ENCODE data around the gene ISYNA1. TPM values are rescaled to one million over a fixed set of nuclear protein-coding genes. Genes with fewer than 3 reads are reported as not detected.
A peak's percentile ranks its signal among the peaks of the same experiment; 100 is the strongest.

The ISYNA1 gene
- total RNA-seq, 1 donor from 2014 or later, result 6.3 TPM

GRCh38 chr19:18464646-18465045 lies 26.7 kb upstream of the ISYNA1 start:
- Mint-ChIP-seq H3K27ac (no peak overlapping the region), H3K27me3 (no peaks in the 10 kb centered on the region), H3K36me3 (ENCODE audit: low read depth) (peaks cover 50% of the 10 kb centered on the region), H3K9me3 (no peaks in the 10 kb centered on the region), H3K4me1 (peaks cover 6% of the 10 kb centered on the region), H3K4me3 (no peak overlapping the region)
- intact Hi-C loops (cut with micrococcal nuclease), result loop anchor here (10.0 kb wide), 1 partner anchor 670 kb away; the partner anchor contains the start of gene TMEM161A
- no peak for DNase-seq
- TF ChIP-seq, protein P1, sequence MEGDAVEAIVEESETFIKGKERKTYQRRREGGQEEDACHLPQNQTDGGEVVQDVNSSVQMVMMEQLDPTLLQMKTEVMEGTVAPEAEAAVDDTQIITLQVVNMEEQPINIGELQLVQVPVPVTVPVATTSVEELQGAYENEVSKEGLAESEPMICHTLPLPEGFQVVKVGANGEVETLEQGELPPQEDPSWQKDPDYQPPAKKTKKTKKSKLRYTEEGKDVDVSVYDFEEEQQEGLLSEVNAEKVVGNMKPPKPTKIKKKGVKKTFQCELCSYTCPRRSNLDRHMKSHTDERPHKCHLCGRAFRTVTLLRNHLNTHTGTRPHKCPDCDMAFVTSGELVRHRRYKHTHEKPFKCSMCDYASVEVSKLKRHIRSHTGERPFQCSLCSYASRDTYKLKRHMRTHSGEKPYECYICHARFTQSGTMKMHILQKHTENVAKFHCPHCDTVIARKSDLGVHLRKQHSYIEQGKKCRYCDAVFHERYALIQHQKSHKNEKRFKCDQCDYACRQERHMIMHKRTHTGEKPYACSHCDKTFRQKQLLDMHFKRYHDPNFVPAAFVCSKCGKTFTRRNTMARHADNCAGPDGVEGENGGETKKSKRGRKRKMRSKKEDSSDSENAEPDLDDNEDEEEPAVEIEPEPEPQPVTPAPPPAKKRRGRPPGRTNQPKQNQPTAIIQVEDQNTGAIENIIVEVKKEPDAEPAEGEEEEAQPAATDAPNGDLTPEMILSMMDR (IDR thresholded peaks at IDR 0.05), result no peak
- ChIA-PET CTCF (no interaction called here), POLR2A (no interaction called here)
- ATAC-seq (ENCODE audit: low read depth), result no peak

- Mint-ChIP-seq H3K9me3 (no peaks in the 10 kb centered on the region), H3K4me1 (peaks cover 2% of the 10 kb centered on the region), H3K4me3 (no peak overlapping the region), H3K27ac (peak overlapping the region; percentile 16), H3K27me3 (no peaks in the 10 kb centered on the region), H3K36me3 (ENCODE audit: low read depth) (peaks cover 77% of the 10 kb centered on the region)
- ATAC-seq (ENCODE audit: low read depth) (no peak), DNase-seq (no peak)
- TF ChIP-seq, protein P1 (IDR thresholded peaks at IDR 0.05), result no peak
- intact Hi-C loops (cut with micrococcal nuclease), result loop anchor here (10.0 kb wide), 1 partner anchor 673 kb away; the partner anchor contains the start of gene TMEM161A
- ChIA-PET POLR2A (interaction anchor here (0.7 to 1.0 kb wide), 5 partner anchors 21 to 182 kb away, joined by 3 to 9 read pairs (median 5); no protein-coding TSS in a partner anchor), CTCF (interaction anchor here (0.7 to 1.5 kb wide), 5 partner anchors 9 to 386 kb away, joined by 3 to 8 read pairs (median 4); partner anchors contain the start of genes ELL and KXD1)
Observed at GRCh38 chr19:18461471-18461870, 23.5 kb upstream of the ISYNA1 start.

DNA sequence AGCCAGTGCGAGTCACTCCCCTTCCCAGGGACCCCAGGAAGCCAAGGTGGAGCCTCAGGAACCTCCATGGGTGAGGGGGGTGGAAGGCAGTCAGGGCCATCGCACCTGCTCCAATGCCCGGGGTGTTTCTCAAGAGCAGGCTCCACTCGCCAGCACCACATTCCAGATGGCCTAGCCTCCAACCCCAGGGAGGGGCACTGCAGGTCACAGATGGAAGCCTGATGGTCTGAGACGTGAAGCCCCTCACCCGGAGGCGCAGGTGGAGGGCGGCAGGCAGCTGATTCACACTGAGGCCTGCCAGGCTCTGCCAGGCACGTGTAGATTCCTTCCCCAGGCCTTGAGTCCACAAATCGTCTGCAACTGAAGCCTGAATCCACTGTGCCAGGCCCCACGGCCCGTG lies 23.0 kb upstream of the ISYNA1 start:
- CTCF ChIA-PET, result interaction anchor here (1.3 kb wide), 1 partner anchor 61 kb away, joined by 4 read pairs; the partner anchor contains the start of gene ELL
- POLR2A ChIA-PET, result no interaction called here
- no peak for DNase-seq
- TF ChIP-seq, protein P1 (IDR thresholded peaks at IDR 0.05), result no peak
- no peaks in the 10 kb centered on the region for H3K9me3 Mint-ChIP-seq
- H3K36me3 Mint-ChIP-seq (ENCODE audit: low read depth), result peaks cover 79% of the 10 kb centered on the region
- intact Hi-C loops (cut with micrococcal nuclease), result loop anchor here (10.0 kb wide), 1 partner anchor 674 kb away; the partner anchor contains the start of gene TMEM161A
- no peak overlapping the region for H3K4me3 Mint-ChIP-seq
- H3K27me3 Mint-ChIP-seq, result no peaks in the 10 kb centered on the region
- no peak overlapping the region for H3K27ac Mint-ChIP-seq
- ATAC-seq (ENCODE audit: low read depth), result no peak
- peaks cover 2% of the 10 kb centered on the region for H3K4me1 Mint-ChIP-seq

DNA sequence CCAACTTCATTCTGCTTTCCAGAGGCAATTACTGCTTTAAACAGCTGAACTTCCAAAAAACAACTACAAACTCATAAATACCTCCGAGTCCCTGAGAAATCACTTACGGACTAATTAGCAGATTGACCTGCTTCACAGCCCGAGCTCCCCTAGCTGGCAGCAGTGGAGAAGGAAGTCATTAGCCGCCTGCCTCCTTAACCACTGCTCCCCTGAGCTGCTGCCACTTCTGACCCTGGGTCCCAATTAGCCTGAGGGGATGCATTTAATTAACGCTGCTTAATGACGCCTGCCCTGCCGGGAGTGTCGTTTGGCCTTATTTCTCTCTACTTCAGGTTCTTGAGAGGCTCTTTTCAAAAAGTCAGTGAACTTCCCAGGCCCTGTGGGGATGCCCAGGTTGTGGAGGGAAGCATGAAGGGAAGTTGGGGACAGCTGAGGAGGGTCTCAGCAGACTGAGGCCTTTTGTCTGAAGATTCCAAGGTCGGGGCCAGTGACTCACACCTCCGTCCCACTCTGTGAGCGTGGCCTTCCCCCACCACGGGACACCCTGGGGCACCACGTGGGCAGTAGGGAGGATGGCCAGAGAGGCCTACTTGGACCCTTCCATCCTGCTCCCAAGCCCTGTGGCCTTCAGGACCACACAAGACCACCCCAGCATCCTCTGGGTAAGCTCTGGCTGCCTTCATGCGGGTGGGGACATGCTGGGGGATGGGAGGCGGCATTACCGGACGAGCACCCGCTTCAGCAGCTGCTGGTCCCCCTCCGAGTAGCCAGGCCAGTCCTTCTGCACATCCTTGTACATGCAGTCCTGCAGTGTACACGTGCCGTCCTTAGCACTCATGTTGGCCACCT lies 19.8 kb upstream of the ISYNA1 start:
- Mint-ChIP-seq H3K4me3 (no peak overlapping the region), H3K27me3 (no peaks in the 10 kb centered on the region), H3K36me3 (ENCODE audit: low read depth) (peaks cover 75% of the 10 kb centered on the region), H3K4me1 (no peaks in the 10 kb centered on the region), H3K9me3 (no peaks in the 10 kb centered on the region), H3K27ac (no peak overlapping the region)
- ChIA-PET POLR2A (interaction anchor here (0.7 kb wide), 1 partner anchor 15 kb away, joined by 3 read pairs; no protein-coding TSS in a partner anchor), CTCF (no interaction called here)
- TF ChIP-seq, protein P1 (IDR thresholded peaks at IDR 0.05), result no peak
- no peak for ATAC-seq (ENCODE audit: low read depth)
- DNase-seq, result no peak
- intact Hi-C loops (cut with micrococcal nuclease), result loop anchor here (10.0 kb wide), 1 partner anchor 217 kb away; no protein-coding TSS in a partner anchor

- H3K36me3 Mint-ChIP-seq (ENCODE audit: low read depth), result peaks cover 76% of the 10 kb centered on the region
- H3K27me3 Mint-ChIP-seq, result no peaks in the 10 kb centered on the region
- no peak for ATAC-seq (ENCODE audit: low read depth)
- intact Hi-C loops (cut with micrococcal nuclease), result loop anchor here (10.0 kb wide), 1 partner anchor 218 kb away; no protein-coding TSS in a partner anchor
- H3K9me3 Mint-ChIP-seq, result no peaks in the 10 kb centered on the region
- H3K4me3 Mint-ChIP-seq, result no peak overlapping the region
- H3K27ac Mint-ChIP-seq, result no peak overlapping the region
- H3K4me1 Mint-ChIP-seq, result no peaks in the 10 kb centered on the region
- ChIA-PET POLR2A (interaction anchor here (0.7 kb wide), 1 partner anchor 14 kb away, joined by 3 read pairs; no protein-coding TSS in a partner anchor), CTCF (no interaction called here)
- no peak for DNase-seq
- TF ChIP-seq, protein P1 (IDR thresholded peaks at IDR 0.05), result no peak
Observed at GRCh38 chr19:18456974-18457373, 19.0 kb upstream of the ISYNA1 start.

Measured in activated B cell treated with CpG ODN at 0.5 μM for 24 hours (primary cell).